ENCODE data around the gene ELOVL2.

- TF ChIP-seq CTCF (IDR thresholded peaks at IDR 0.05; ENCODE audit: borderline replicate concordance, extremely low read depth, low read length, poor library complexity, severe bottlenecking) (no peak), EZH2 (IDR thresholded peaks at IDR 0.05; ENCODE audit: borderline replicate concordance, low read depth, low read length, severe bottlenecking) (no peak)
Observed at GRCh38 chr6:10979603-10980002, 64.5 kb downstream of the ELOVL2 start.

Measured in DND-41 (cell line).